ENCODE data around the gene ADGRG3.
A peak's percentile ranks its signal among the peaks of the same experiment; 100 is the strongest.

The ADGRG3 gene

DNA sequence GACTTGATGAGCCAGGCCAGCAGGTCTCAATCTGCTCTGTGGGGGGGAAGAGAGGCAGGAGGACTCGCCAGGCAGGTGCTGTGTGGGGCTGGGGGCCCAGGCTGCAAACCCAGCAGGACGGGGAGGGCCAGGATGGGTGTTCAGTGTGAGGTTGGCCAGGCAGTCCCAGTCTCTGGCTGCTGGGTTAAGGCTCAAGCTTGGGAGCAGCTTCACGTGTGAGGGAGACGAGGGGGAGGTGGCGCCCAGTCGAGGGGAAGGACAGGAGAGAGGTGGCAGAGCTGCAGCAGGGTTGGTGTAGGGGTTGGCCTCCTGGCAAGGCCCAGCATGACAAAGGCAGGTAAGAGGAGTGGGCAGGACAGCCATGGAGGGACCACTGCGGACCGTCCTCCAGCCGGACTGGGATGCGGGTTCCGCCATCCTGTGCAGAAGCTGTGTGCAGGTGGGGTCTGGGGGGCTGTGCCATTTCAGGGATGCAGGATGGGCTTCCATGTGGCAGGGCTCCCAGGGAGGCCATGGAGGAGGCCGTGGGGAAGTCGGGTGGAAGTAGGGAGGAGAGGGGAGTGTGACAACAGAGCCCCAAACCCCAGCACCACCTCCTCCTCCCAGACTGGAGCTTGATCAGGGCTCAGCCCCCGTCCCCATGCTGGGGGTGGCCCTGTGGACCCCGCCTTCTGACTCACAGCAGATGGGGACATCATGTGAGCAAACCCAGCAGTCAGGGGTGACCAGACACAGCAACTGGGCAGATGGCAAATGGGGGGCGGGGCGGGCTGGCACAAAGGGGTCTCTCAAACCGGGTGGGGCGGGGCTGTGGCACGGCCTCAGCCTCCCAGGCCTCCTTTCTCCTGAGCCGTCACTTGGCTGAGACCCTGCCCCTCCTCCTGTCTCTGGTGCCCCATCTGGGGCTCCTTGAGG, 36.9 kb upstream of the ADGRG3 start:
- peak; percentile 60 for DNase-seq (ENCODE audit: low spot score)

DNA sequence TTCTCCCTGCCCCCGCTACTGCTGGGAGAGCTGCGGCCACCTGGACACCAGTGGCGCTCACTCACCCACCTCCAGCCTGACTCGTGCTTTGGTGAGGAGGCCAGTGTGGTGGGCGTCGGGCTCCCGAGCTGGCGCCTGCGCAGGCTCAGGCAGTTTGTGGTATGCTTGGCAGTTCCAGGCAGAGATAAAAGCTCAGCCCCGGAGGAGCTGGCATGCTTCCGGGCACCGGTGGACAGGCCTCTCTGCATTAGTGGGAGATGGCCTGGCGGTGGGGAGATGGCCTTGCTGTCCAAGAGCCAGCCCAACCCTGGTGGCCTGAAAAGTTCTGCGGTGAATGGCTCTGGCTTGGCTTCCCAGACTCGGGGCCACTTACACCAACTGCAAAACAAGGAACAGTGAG, 35.5 kb upstream of the ADGRG3 start:
- DNase-seq (ENCODE audit: low spot score): no peak

DNA sequence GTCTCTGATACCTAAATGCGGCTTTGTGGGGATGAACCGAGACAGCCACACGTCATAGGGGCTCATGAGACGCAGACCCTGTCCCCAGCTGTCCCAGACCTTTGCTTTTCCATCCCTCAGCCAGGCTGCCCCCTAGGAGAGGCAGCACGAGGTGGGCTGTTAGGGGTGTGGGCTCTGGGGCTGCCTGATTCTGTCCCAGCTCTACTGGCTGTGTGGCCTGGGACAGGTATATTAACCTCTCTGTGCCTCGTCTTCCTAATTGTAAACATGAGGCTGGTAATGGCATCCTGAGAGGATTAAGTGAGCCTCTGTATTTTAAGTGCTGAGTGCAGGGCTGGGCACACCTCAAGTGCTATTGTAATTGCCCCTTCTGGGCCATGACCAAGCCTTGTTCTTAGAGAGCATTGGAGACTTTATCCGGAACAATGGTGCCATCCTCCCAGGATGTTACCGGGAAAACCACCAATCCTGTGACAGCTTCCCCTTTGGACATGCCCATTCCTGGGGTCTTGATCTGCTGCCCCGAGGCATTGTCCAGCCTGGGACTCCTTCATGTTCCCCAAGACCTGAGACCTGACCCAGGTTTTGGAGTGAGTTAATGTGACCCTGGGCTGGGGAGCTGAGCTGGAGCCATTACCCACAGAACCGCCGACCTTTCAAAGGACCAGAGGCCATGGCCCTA, 34.6 kb upstream of the ADGRG3 start:
- no peak for DNase-seq (ENCODE audit: low spot score)

DNA sequence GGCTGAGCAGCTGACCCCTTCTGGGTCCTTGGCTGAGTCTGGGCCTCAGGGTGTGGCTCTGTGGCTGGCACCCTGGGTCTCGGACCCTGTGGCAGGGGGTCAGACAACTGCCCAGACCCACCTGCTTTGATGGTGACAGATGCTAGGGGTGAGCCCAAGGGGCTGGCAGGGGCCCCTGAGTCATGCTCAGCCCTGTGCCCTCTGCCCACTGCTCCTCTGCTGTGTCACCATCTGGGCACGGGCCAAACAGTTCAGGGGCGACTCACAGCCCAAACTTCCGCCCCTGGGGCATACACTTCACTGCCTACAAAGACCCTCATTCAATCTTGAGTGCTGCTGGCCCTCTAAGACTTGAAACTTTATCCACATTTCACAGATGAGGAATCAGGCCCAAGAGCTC, 33.9 kb upstream of the ADGRG3 start:
- DNase-seq (ENCODE audit: low spot score): no peak

DNA sequence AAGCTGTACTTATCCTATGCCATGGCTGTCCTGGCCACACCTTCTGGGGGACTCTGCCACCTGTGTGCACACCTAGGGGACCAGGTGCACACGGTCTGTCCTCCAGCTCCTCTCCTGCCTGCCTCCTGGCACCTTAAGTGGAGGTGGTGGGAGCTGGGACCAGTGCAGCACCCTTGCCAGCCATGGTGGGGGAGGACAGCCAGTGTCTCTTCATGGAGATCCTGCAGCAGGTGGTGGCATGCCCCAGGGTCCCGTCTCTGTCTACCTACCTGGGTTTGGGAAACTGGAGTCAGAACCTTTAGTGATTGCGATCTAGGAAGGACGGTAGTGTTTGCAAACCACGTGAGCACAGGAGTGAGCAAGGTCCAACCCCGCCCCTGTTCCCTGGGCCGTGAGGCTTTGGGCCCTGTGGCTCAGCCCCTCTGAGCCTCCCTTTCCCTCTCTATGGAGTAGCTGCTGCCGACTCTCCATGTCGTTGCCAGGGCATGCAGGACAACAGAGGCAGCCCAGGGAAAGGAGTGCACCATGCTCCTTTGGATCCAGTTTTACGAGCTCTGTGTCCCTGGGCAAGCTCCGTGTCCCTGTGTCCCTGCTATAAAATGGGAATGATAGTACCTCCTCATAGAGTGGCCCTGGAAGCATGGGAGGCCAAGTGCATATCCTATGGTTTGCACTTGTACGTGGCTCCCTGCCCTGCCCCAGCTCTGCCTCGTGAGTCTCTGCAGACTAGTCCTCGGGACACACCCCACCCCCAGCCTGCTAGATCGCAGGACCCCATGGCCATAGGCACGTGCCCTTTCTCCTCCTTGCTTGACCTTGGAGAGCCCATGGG, 32.6 kb upstream of the ADGRG3 start:
- DNase-seq (ENCODE audit: low spot score): no peak

DNA sequence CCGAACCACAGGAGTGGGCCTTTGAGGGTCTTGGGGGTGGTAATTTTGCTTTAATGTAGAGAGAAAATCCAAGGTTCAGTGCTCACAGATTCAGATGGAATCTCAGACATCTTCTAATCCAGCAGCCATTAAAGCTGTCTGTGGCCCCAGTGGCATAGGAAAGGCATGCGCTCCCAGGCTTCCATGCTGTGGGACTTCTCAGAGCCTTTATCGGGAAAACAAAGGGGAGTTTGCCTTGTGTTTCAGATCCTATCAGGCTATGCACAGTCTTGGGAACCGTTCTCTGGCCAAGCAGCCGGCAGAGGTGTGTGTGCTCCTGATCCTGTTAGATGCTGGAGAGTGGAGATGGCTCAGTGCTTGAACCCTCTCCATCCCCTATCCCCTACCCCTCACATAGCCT, 31.9 kb upstream of the ADGRG3 start:
- DNase-seq (ENCODE audit: low spot score): no peak

DNA sequence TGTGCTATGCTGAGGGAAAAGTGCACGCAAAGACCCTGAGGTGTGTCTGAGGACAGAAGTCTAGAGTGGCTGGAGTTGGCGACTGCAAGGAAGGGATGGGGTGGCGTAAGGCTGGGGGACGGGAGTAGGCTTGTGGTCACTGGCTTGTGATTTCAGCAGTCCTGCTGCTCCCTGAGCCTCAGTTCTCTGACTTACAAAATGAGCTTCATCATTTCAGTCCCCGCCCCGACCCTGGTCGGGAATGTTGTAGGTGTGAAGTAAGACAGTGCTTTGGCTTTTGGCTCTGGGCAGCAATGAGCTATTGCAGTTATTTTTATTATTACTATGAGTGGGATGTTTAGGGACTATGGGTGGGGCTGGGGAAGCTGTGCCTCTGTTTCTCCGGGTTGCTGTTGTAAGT, 31.1 kb upstream of the ADGRG3 start:
- no peak for DNase-seq (ENCODE audit: low spot score)

DNA sequence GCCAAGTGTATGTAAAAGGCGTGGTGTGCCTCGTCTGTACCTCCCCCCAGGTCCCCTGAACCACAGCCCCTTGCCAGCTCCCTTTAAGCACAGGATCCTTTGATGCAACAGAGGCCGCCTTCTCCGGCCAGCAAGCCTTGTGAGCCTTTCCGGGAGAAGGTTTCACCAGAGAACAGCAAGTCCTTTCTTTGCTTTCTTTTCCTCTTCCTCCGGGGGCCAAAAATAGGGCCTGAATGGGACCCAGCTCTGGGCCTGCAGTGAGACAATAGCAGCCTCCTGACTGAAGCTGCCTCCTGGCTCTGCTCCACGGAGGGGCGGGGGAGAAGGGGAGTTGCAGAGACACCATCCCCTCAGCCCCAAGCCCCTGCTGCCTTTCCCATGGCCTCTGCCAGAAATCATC, 30.7 kb upstream of the ADGRG3 start:
- peak; percentile 93 for DNase-seq (ENCODE audit: low spot score)

DNA sequence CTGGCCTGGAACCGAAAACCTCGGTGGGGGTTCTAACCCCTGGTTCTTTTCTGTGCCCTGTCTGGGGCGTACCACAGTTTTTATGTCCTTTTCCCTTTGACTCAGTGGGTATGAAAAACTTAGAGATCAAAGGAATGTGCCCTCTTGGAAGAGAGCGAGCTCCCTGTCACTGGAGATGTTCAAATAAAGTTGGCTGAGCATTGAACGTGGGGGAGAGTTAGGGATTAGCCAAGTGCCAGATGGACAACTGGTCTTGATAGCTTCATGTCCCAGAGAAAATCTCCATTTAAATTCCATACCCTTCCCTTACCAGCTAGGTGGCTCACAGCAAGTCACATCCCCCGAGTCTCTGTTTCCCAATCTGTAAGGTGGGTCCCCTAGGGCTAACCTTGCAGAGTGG, 30.1 kb upstream of the ADGRG3 start:
- no peak for DNase-seq (ENCODE audit: low spot score)

DNA sequence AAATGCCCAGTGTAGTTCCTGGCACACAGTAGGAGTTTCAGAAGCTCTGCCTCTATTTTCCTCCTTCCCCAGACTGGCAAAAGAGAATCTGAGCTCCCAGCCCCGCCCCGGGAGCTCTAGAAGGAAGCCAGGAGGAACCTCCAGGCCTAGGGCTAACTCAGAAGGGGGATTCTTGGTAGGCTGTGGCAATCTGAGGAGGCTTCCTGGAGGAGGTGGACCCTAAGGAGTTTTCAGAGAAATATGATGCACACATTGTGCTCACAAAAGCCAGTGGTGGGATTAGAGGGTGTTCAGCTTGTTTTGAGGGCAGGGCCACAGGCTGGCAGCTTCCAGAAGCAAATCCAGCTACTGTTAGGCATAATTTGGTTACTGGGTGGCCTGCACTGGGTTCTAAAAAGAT, 29.7 kb upstream of the ADGRG3 start:
- DNase-seq (ENCODE audit: low spot score): no peak

DNA sequence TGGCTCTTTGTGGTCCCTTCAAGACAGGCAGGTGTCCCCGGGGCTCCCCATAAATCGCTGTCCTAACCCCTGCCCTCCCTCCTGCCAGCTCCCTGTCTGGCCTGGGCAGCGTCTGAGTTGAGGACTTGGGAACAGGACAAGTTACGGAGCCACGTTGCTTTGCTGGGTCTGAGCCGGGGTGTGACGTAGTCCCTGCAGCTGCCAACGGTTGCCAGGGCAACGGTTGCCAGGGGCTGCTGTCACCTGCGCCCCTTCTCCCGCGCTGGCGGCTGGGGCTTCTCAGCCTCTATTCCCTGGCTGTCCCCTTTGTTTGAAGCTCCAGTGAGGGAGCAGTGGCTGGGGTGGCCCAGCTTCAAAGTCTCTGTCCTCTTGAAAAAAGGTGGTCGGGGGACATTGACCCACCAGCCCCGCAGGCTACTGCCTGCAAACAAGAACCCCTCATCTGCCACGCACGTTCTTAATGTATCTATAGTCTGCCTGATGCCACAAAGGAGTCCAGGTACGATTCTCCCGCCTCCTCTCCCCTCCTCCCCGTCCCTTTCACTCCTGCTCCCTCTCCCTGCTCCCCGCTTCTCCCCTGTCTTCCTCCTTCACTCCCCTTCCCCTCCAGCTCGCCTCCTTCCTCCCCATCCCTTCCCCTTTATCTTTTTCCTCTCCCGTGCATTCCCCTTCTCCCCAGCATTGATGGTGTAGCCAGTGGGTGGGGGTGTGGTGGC, 28.8 kb upstream of the ADGRG3 start:
- peak; percentile 85 for DNase-seq (ENCODE audit: low spot score)

DNA sequence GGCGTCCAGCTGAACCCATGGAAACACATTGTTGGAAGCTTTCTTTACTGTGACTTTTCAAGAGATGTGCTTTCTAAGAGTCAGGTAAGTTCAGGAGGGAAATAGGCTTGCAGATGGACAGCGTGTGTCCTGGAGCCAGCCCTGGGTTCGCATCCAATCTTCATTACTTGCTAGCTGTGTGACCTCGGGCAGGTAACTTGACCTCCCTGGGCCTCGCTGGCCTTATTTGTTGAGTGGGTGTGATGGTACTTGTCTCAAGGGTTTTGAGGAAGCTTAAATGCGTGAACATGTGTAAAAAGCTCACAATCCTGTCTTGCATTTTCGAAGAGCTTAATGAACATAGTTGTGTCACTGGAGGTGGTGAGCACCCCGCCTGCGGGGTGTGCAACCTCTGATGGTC, 27.9 kb upstream of the ADGRG3 start:
- DNase-seq (ENCODE audit: low spot score): no peak

DNA sequence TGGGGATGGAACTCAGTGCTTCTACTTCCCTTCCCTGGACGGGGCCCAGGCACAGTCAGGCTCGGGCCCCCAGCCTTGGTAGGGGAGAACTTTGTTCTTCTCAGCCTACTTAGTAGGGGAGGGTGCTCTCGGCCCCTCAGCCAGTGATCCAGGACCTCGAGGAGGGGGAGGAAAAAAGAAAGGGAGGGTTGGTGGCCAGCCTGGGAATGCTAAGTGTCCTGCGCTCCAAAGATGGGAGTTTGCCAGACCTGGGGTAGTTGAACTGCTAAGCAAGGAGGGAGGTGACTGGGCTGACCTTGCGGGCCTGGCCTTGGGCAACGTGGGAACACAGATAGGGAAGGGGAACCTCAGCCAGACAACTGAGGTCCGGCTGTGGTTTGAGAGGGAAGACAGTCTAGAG, 27.5 kb upstream of the ADGRG3 start:
- DNase-seq (ENCODE audit: low spot score): no peak

DNA sequence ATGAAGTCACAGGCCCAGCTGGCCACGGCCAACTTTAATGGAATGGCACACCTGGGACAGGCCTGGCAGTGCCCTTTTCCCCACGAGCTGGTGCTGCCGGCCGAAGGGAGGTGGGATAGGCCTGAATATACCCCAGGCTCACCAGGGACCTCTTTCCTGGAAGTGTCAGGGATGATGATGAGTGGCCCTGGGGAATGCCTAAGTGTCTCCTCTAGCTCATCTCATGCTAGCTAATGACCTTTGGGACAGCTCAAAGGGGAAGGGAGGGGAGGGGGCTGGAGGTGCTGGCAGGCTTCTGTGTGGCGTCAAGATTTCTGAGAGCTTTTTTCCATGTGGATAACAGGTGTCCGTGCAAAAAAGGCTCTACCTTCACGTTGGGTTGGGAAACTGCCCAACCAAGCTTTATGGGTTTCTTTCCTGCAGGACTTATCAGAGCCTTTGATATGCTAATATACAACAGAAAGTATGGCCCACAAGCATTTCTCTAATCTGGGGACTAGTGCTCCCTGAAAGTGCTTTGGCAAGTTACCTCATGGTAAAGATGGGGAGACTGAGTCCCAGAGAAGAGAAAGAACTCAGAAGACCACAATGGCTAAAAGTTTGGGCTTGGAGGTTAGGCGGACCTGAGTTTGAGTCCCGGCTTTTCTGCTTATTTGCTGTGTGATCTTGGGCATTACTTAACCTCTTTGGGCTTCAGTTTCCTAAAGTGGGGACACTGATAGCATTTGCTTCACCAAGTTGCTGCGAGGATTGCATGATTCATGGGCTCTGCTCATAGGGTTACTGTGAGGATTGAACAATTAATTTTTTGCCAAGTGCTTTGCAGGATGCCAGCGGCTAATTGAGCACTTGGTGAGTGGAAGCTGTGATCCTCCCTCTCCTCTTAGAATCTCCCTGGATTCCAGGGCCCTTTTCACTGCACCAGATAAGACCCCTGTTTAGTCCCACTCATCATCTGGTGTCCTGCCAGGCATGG, 25.7 kb upstream of the ADGRG3 start:
- no peak for DNase-seq (ENCODE audit: low spot score)

DNA sequence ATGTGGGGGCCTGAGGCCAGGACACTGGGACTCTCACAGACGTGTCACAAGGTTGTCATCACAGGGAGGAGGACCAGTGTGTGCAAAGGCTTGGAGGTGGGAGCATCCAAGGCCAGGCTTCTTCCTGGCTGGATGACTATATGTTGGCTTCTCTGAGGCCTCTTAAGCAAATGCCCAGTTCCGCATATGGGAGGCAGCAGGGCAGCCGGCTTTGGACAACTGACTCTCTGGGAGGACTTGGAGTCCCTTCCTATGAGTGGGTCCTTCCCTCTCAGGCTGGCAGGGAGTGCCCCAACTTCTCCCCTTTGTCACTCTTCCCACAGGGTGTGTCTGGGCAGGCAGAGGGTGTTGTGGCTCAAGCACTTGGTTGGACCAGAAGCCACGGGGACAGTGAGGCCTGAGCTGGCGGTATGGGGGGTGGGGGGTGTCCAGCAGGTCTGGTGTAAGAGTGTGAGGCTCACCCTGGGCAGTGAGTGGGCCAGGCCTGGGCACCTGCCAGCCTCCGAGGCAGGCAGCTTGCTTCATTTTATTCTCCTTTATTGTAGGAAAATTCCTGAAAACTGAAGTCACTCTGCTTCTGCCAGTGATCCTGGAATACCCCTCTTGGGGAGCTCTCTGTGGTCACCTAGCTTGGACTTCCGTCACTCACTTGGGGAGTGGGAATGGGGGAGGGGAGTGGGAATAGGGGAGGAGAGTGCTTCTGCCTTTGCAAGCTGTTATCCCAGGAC, 24.8 kb upstream of the ADGRG3 start:
- DNase-seq (ENCODE audit: low spot score): no peak

DNA sequence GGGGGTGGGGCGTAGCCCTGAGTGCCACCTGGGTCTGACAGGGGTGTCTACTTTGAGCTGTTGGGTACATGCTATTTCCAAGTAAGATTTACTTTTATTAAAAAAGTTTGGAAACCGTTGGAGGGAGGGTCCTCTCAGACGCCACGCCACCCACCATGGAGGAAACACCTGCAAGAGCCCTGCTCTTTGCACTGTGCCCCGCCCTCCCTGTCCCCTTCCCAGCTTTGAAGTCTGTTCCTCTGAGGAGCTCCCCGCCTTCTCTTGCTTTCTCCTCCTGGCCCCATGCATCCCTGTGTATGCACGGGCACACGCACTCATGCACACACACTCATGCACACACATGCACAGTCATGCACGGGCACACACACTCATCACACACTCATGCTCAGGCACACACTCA, 24.2 kb upstream of the ADGRG3 start:
- no peak for DNase-seq (ENCODE audit: low spot score)

DNA sequence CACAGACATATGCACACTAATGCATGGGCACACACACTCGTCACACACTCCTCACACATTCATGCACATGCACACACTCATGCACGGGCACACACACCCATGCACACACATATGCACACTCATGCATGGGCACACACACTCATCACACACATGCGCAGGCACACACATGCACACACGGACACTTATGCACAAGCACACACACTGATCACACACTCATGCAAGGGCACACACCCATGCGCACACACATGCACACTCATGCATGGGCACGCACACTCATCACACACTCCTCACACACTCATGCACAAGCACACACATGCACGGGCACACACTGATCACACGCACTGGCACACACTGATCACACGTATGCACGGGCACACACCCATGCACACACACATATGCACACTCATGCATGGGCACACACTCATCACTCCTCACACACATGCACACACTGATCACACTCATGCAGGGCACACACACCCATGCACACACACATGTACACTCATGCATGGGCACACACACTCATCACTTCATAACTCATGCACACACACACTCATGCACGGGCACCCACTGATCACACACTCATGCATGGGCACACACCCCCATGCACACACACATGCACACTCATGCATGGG, 23.6 kb upstream of the ADGRG3 start:
- DNase-seq (ENCODE audit: low spot score): no peak

DNA sequence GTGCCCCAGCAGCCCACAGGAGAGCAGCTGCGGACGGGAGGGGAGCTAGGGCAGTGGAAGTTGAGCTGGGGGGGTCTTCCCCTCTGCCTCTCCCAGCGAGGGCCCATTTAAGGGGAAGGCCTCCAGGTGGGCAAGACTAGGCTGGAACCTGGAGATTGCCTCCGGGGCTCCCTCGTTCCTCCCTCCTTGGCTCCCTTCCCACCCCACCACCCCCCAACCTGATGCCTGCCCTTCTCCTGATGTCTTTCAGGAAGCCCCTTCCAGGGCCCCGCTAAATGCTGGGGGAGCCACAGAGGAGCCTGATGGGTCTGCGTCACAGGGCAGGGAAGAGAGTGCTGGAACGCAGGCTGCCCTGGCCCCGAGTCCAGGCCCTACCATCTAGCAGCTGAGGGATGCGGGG, 22.9 kb upstream of the ADGRG3 start:
- no peak for DNase-seq (ENCODE audit: low spot score)

DNA sequence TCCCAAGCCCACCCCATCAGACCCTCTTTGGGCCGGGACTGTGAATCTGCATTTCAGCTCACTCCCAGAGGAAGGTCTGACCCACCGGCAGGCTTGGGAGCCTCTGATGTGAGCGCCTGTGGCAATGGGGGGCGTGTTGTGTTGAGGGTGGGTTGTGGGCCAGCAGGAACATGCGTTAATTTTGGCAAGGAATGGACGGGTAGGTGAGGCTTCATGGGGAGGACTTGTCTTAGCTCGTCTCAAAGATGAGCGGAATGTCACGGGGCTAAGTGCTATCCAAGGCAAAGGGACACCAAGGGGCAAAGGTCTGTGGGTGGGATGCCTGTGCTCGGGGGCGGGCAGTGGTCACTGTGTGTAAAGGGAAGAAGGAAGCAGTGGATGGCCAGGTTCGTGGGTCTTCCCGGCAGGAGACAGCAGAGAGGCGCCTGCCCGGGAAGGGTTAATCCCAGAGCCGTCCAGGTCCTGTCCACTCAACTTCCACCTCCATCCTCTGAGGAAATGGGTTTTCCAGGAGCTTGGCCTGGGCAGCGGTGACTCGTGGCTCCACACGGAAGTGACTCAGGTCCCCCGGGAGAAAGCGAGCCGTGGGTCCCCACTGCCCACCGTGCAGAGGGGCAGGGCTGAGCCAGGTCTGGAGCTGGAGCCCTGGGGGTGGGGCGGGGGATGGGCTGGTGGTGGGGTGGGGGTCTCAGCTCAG, 22.3 kb upstream of the ADGRG3 start:
- DNase-seq (ENCODE audit: low spot score): no peak

All from pons (tissue), 1 donor.